Kidney (tissue), 14 donors: ENCODE data around the gene ZNF672. TPM values are rescaled to one million over a fixed set of nuclear protein-coding genes. Genes with fewer than 3 reads are reported as not detected.
"Not testable (repeated sequence)": the region's sequence is repeated elsewhere in the genome, so short reads cannot be mapped to it uniquely, and the experiment has no call there.

Experiments
- DNase-seq, 5 donors: peaks; one replicate each; pipeline ENCODE4 v3.0.0-alpha.2; 2013 to 2020
- FAIRE-seq: peaks from 2 replicates; lab custom pipeline; 2012; peaks lifted over from hg19 to GRCh38; lab: Jason Lieb, UNC
- H3K27ac ChIP-seq, 2 donors: one replicate each; pipeline ENCODE4 v1.7.0; 2013; ENCODE audit warnings: low read depth in 2 of 2, low read length in 2 of 2, inconsistent platforms in 1 of 2
- H3K27me3 ChIP-seq: one replicate; pipeline ENCODE4 v1.7.1; 2013; ENCODE audit warnings: low read length, inconsistent platforms; ENCODE audit not compliant: control insufficient read depth, insufficient read depth
- H3K36me3 ChIP-seq, 3 donors: one replicate each; pipeline versions ENCODE4 v1.7.0 to v1.7.1; 2013; ENCODE audit warnings: low read length in 3 of 3, control low read depth in 1 of 3, inconsistent platforms in 1 of 3; ENCODE audit not compliant: insufficient read depth in 3 of 3, control insufficient read depth in 2 of 3
- H3K4me1 ChIP-seq, 3 donors: one replicate each; pipeline versions ENCODE4 v1.7.0 to v1.7.1; 2013; ENCODE audit warnings: low read length in 3 of 3, inconsistent platforms in 1 of 3, low read depth in 1 of 3; ENCODE audit not compliant: control insufficient read depth in 2 of 3, insufficient read depth in 2 of 3
- H3K4me3 ChIP-seq, 3 donors: one replicate each; pipeline versions ENCODE4 v1.7.0 to v1.8.1; 2013; ENCODE audit warnings: low read length in 3 of 3, control low read depth in 1 of 3, inconsistent platforms in 1 of 3
- H3K9ac ChIP-seq, 3 donors: one replicate each; pipeline versions ENCODE4 v1.7.0 to v1.7.1; 2013; ENCODE audit warnings: low read length in 3 of 3, control low read depth in 1 of 3, inconsistent platforms in 1 of 3
- H3K9me3 ChIP-seq, 3 donors: one replicate each; pipeline versions ENCODE4 v1.7.0 to v1.7.1; 2013; ENCODE audit warnings: low read length in 3 of 3, control low read depth in 1 of 3, inconsistent platforms in 1 of 3; ENCODE audit not compliant: control insufficient read depth in 2 of 3, insufficient read depth in 1 of 3
- intact Hi-C: fragments of 100-400 bp; cut with DNase I; formaldehyde crosslinking; loops from one replicate; pipeline ENCODE4 v1.11.1; 2022
- polyA plus RNA-seq: library from polyadenylated mRNA; stranded (reverse); fragments of 350-450 nt; fragmentation: Illumina TruSeq; extraction: RNeasy Lipid Tissue Mini Kit (QIAGEN cat#74804); gene quantifications from one replicate; pipeline ENCODE4 v1.2.3, GENCODE V29; 2014; ENCODE audit warnings: low read depth, low replicate concordance; ENCODE audit not compliant: insufficient read depth
- total RNA-seq: library from RNA; stranded (reverse); fragmentation: NEBNext Ultra II Directional; extraction: Animal tissue kit (Norgen Biotek cat#: 25700); gene quantifications from one replicate; pipeline ENCODE4 v1.2.1, GENCODE V29; 2021
- TF ChIP-seq, protein P1 (sequence below): IDR thresholded peaks from 3 replicates; pipeline ENCODE4 v1.5.1; 2012; ENCODE audit warnings: mild to moderate bottlenecking, moderate library complexity, borderline replicate concordance; ENCODE audit not compliant: insufficient read depth; ENCODE audit errors: extremely low read depth
- donor health status: control.
- donor health status: control.
- donor health status: control.
- donor health status: control.
- donor health status: control.
- donor health status: DM: yes; HTN: yes; CAD: no.
- donor health status: Normal renal cell carcinoma (clear cell type).

ZNF672 gene
- total and polyA plus RNA-seq, 2 donors from 2014 or later, result 25.0 to 28.6 TPM

DNA sequence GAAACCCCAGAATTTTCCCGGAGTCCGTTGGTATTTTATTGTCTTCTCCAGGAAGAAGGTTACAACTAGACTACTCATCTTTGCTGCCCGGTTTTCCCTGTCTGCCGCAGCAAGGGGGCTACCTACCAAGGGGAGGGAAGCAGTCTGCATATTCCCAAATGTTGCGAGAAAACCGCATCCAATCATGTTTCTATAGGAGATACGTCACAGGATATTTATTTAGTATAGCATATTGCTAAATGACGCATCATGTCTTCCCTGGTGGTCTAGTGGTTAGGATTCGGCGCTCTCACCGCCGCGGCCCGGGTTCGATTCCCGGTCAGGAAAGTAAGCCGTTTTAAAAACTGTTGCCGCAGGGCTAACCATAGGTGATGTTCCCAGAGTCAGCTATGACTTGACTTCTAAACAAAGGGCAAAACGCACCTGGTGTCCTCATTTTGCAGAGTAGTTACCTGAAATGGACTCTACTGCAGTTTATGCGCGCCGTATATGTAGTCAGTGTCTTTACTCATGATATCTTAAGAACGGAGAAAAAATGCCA is 36.0 kb downstream of the ZNF672 start:
- peak overlapping the region; percentile 30 to 99 (median 97) for H3K9ac ChIP-seq

DNA sequence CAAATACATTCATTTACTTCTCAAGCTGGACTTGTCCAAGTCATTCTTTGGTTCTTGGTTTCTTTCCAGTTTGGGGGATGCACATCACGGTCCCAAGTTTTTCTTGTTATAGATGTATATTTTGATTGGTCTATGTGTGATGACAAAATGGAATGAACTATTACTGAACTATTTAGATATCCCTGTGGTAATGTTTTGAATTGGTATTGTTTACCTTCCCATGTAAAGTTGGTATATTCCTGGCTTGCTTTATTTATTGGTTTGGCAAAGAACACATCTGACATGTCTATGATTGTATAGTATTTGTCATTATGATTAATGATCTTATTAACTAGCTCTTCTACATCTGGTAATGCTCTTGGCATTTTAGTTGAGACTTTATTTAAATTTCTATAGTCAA is 43.2 kb downstream of the ZNF672 start:
- Histone ChIP-seq H3K36me3 (no peaks in the 10 kb centered on the region), H3K9me3 (no peaks in the 10 kb centered on the region), H3K27ac (no peak overlapping the region), H3K9ac (no peak overlapping the region), H3K4me3 (no peak overlapping the region), H3K27me3 (no peaks in the 10 kb centered on the region), H3K4me1 (no peaks in the 10 kb centered on the region)
- no peak for DNase-seq
- TF ChIP-seq, protein P1, sequence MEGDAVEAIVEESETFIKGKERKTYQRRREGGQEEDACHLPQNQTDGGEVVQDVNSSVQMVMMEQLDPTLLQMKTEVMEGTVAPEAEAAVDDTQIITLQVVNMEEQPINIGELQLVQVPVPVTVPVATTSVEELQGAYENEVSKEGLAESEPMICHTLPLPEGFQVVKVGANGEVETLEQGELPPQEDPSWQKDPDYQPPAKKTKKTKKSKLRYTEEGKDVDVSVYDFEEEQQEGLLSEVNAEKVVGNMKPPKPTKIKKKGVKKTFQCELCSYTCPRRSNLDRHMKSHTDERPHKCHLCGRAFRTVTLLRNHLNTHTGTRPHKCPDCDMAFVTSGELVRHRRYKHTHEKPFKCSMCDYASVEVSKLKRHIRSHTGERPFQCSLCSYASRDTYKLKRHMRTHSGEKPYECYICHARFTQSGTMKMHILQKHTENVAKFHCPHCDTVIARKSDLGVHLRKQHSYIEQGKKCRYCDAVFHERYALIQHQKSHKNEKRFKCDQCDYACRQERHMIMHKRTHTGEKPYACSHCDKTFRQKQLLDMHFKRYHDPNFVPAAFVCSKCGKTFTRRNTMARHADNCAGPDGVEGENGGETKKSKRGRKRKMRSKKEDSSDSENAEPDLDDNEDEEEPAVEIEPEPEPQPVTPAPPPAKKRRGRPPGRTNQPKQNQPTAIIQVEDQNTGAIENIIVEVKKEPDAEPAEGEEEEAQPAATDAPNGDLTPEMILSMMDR, result no peak
- no peak for FAIRE-seq
- intact Hi-C loops, result no loop called here

More for the DNA sequence above, 36.0 kb downstream of the ZNF672 start:
- TF ChIP-seq, protein P1, result no peak
- Histone ChIP-seq H3K9me3 (no peaks in the 10 kb centered on the region), H3K27ac (peak overlapping the region; percentile 92 to 98), H3K4me3 (peak overlapping the region; percentile 74 to 93 (median 87)), H3K4me1 (peaks cover 0 to 8% (median 0%) of the 10 kb centered on the region in 3 donors), H3K36me3 (no peaks in the 10 kb centered on the region), H3K27me3 (no peaks in the 10 kb centered on the region)
- FAIRE-seq (no peak), DNase-seq (peak; percentile 88 to 95 (median 94))
- intact Hi-C loops, result no loop called here

DNA sequence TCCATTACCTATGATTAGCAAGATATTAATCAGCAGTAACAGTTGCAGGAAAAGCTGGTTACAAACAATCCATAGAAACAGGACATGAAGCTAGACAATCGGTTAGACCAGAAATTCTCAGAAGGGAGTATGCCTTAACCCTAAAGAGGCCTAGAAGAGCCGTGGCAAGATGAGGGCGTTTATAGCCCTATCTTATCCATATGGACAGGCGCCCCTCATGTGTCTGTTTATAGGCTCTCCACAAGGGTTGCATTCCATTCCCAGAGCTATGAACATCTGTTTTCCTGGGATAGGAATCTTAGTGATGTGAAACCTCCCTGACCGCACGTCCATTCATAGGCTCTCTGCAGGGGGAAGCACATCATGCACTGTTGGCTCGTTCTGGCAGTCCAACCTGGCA is 44.4 kb downstream of the ZNF672 start:
- H3K4me1 ChIP-seq, H3K36me3 ChIP-seq, H3K9me3 ChIP-seq, H3K9ac ChIP-seq, H3K4me3 ChIP-seq, DNase-seq, H3K27me3 ChIP-seq, intact Hi-C loops, H3K27ac ChIP-seq, FAIRE-seq: not testable (repeated sequence)

DNA sequence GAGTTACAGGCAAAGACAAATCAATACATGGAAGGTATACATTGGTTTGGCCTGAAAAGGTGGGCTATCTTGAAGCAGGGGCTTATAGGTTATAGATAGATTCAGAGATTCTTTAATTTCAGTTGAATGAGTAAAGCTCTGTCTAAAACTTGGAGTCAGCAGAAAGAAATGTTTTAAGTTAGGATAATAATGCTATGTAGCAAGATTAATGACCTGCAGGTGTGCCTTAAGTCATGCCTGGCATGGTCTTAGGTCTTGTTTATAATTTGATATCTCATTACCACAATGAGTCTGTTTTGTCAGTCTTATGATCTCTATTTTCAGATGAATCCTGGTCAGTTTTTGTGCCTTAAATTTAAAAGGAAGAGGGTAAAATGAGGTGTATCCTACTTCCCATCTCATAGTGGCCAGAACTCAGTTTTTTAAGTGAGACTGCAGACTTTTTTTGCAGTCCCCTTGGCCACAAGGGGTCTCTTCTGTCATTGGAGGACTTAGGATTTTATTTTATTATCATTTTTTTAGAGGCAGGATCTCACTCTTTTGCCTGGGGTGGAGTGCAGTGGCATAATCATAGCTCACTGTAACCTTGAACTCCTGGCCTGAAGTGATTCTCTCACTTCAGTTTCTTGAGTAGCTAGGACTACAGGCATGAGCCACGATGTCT is 46.7 kb downstream of the ZNF672 start:
- Histone ChIP-seq H3K4me3 (no peak overlapping the region), H3K27me3 (no peaks in the 10 kb centered on the region), H3K4me1 (no peaks in the 10 kb centered on the region), H3K36me3 (no peaks in the 10 kb centered on the region), H3K9ac (no peak overlapping the region), H3K9me3 (no peaks in the 10 kb centered on the region), H3K27ac (no peak overlapping the region)
- TF ChIP-seq, protein P1, result no peak
- FAIRE-seq (no peak), DNase-seq (no peak)
- intact Hi-C loops, result no loop called here
